CD14-positive monocyte (primary cell): ENCODE data around the gene NPAS2. TPM values are rescaled to one million over a fixed set of nuclear protein-coding genes. Genes with fewer than 3 reads are reported as not detected.

Experiments
- DNase-seq, 3 donors: peaks; one replicate each; pipeline ENCODE4 v3.0.0-alpha.2; 2011 to 2022
- H2AFZ ChIP-seq: 2 replicates; pipeline ENCODE4 v1.6.0; 2012; ENCODE audit warnings: mild to moderate bottlenecking, low read depth, low read length, inconsistent platforms; ENCODE audit not compliant: insufficient read depth, poor library complexity, severe bottlenecking
- H3K27ac ChIP-seq, 2 donors: 1 replicate in 1 of 2; 2 replicates in 1 of 2; pipeline ENCODE4 v1.5.1; 2012 to 2013; ENCODE audit warnings: low read length in 2 of 2, control low read depth in 1 of 2, inconsistent platforms in 1 of 2, low read depth in 1 of 2, mild to moderate bottlenecking in 1 of 2
- H3K27me3 ChIP-seq, 2 donors: one replicate each; pipeline versions ENCODE4 v1.6.0 to v1.6.1; 2011 to 2013; ENCODE audit warnings: low read length in 2 of 2; ENCODE audit not compliant: control insufficient read depth in 2 of 2, insufficient read depth in 2 of 2
- H3K36me3 ChIP-seq, 2 donors: replicated peaks in 1 of 2; 1 replicate in 1 of 2; 2 replicates in 1 of 2; pipeline versions ENCODE4 v1.5.1 to v1.6.1; 2012 to 2013; ENCODE audit warnings: low read length in 2 of 2, control low read depth in 1 of 2, inconsistent platforms in 1 of 2, mild to moderate bottlenecking in 1 of 2; ENCODE audit not compliant: insufficient read depth in 2 of 2, control insufficient read depth in 1 of 2
- H3K4me1 ChIP-seq, 2 donors: 1 replicate in 1 of 2; 2 replicates in 1 of 2; pipeline versions ENCODE4 v1.5.1 to v1.6.1; 2012 to 2013; ENCODE audit warnings: low read length in 2 of 2, control low read depth in 1 of 2, inconsistent platforms in 1 of 2, mild to moderate bottlenecking in 1 of 2, moderate library complexity in 1 of 2; ENCODE audit not compliant: insufficient read depth in 2 of 2, control insufficient read depth in 1 of 2
- H3K4me2 ChIP-seq: replicated peaks from 2 replicates; pipeline ENCODE3; 2012; ENCODE audit warnings: low read length, moderate library complexity, mild to moderate bottlenecking; ENCODE audit not compliant: poor library complexity, severe bottlenecking; ENCODE audit errors: extremely low read depth
- H3K4me3 ChIP-seq, 3 experiments: fragments of 200-600 bp in 1 of 3; sonication (generic) in 1 of 3; replicated peaks in 1 of 3; 1 replicate in 2 of 3; 2 replicates in 1 of 3; pipeline ENCODE4 v1.5.1; 2011 to 2013; ENCODE audit warnings: low read length in 3 of 3, mild to moderate bottlenecking in 3 of 3, control low read depth in 2 of 3, low read depth in 2 of 3, inconsistent platforms in 1 of 3, moderate library complexity in 1 of 3
- H3K79me2 ChIP-seq: 2 replicates; pipeline ENCODE4 v1.6.0; 2012; ENCODE audit warnings: mild to moderate bottlenecking, control low read depth, inconsistent platforms, low read length, moderate library complexity; ENCODE audit not compliant: insufficient read depth
- H3K9ac ChIP-seq: 2 replicates; pipeline ENCODE4 v1.6.0; 2017; ENCODE audit warnings: low read length, mild to moderate bottlenecking; ENCODE audit not compliant: insufficient read depth, poor library complexity, severe bottlenecking
- H3K9me3 ChIP-seq, 2 donors: replicated peaks in 1 of 2; 1 replicate in 1 of 2; 2 replicates in 1 of 2; pipeline versions ENCODE4 v1.5.1 to v1.6.1; 2012 to 2013; ENCODE audit warnings: low read length in 2 of 2, control low read depth in 1 of 2; ENCODE audit not compliant: control insufficient read depth in 1 of 2, insufficient read depth in 1 of 2
- H4K20me1 ChIP-seq: 2 replicates; pipeline ENCODE4 v1.6.0; 2012; ENCODE audit warnings: mild to moderate bottlenecking, low read length, control low read depth, moderate library complexity; ENCODE audit not compliant: insufficient read depth
- H3K27ac Mint-ChIP-seq, 7 donors: one replicate each; pipeline ENCODE4 v1.8.0; 2020; ENCODE audit warnings: mild to moderate bottlenecking in 7 of 7, mixed read lengths in 7 of 7, moderate library complexity in 6 of 7, inconsistent platforms in 2 of 7
- H3K27me3 Mint-ChIP-seq, 3 donors: one replicate each; pipeline ENCODE4 v1.8.0; 2021 to 2022; ENCODE audit warnings: low read depth in 3 of 3, mild to moderate bottlenecking in 3 of 3, mixed read lengths in 3 of 3, moderate library complexity in 3 of 3, inconsistent platforms in 1 of 3
- H3K36me3 Mint-ChIP-seq, 2 donors: one replicate each; pipeline ENCODE4 v1.8.0; 2020; ENCODE audit warnings: mixed read lengths in 2 of 2, inconsistent platforms in 1 of 2, mild to moderate bottlenecking in 1 of 2
- H3K4me1 Mint-ChIP-seq: one replicate; pipeline ENCODE4 v1.8.0; 2020; ENCODE audit warnings: mild to moderate bottlenecking, mixed read lengths
- H3K4me3 Mint-ChIP-seq, 2 donors: one replicate each; pipeline ENCODE4 v1.8.0; 2020; ENCODE audit warnings: mild to moderate bottlenecking in 2 of 2, mixed read lengths in 2 of 2, moderate library complexity in 1 of 2
- H3K9me3 Mint-ChIP-seq, 7 donors: one replicate each; pipeline ENCODE4 v1.8.0; 2020 to 2022; ENCODE audit warnings: mixed read lengths in 7 of 7, mild to moderate bottlenecking in 6 of 7, moderate library complexity in 6 of 7, inconsistent platforms in 2 of 7
- WGBS: methylation state at CpG from one replicate; pipeline ENCODE4 v1.1.5; 2013; ENCODE audit warnings: missing lambda C conversion rate; ENCODE audit not compliant: insufficient coverage; 5-methylcytosine and 5-hydroxymethylcytosine counted together
- intact Hi-C, 2 donors: fragments of 100-400 bp; cut with micrococcal nuclease; formaldehyde crosslinking; loops; one replicate each; pipeline versions ENCODE4 v1.15.0 to v1.15.1; 2023
- polyA plus RNA-seq, 3 donors: library from polyadenylated mRNA; depleted of rRNA in 1 of 3; unstranded in 2 of 3; stranded (reverse) in 1 of 3; fragments of 300-500 nt in 2 of 3; fragments of >200 nt in 1 of 3; fragmentation: Illumina TruSeq in 2 of 3; gene quantifications; 1 replicate in 2 of 3; 2 replicates in 1 of 3; pipeline ENCODE4 v1.2.3, GENCODE V29; 2012 to 2021
- TF ChIP-seq, protein P1 (sequence below): fragments of 200-600 bp; IDR thresholded peaks from one replicate; pipeline ENCODE4 v1.8.0; 2022; ENCODE audit warnings: antibody characterized with exemption, mild to moderate bottlenecking

NPAS2 gene
- polyA plus RNA-seq, 3 donors, result not detected

DNA sequence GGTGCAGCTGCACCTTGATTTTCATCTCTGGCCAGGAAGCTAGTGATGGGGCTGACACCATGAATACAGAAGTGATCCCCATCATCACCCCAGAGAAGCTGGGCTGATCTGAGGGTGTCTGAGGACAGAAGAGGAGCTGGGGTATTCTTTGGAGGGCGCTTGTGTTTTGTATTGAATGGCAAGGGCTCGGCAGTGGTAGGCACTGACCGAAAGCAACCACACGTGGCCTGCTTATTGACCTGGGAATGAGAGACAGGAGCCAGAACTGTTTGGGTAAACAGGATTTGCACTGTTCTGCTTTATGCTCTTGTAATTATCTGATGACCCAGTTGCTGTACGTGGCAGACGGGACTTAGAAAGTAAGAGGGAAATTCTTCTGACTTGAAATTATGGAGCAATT, 119.5 kb downstream of the NPAS2 start:
- Histone ChIP-seq H4K20me1 (no peaks in the 10 kb centered on the region), H3K4me3 (no peak overlapping the region), H3K9ac (no peak overlapping the region), H3K9me3 (no peaks in the 10 kb centered on the region), H3K4me1 (no peaks in the 10 kb centered on the region), H2AFZ (no peak overlapping the region), H3K4me2 (no peak overlapping the region), H3K27ac (no peak overlapping the region), H3K36me3 (no peaks in the 10 kb centered on the region), H3K27me3 (no peaks in the 10 kb centered on the region), H3K79me2 (no peaks in the 10 kb centered on the region)
- Mint-ChIP-seq H3K4me1 (peaks cover 7% of the 10 kb centered on the region), H3K9me3 (no peaks in the 10 kb centered on the region), H3K27me3 (peaks cover 0 to 7% (median 7%) of the 10 kb centered on the region in 3 donors), H3K27ac (no peak overlapping the region), H3K4me3 (no peak overlapping the region), H3K36me3 (no peaks in the 10 kb centered on the region)
- intact Hi-C loops, result no loop called here
- 97% methylated on average over 4 of the region's 6 CpGs for WGBS
- no peak for DNase-seq
- TF ChIP-seq, protein P1, sequence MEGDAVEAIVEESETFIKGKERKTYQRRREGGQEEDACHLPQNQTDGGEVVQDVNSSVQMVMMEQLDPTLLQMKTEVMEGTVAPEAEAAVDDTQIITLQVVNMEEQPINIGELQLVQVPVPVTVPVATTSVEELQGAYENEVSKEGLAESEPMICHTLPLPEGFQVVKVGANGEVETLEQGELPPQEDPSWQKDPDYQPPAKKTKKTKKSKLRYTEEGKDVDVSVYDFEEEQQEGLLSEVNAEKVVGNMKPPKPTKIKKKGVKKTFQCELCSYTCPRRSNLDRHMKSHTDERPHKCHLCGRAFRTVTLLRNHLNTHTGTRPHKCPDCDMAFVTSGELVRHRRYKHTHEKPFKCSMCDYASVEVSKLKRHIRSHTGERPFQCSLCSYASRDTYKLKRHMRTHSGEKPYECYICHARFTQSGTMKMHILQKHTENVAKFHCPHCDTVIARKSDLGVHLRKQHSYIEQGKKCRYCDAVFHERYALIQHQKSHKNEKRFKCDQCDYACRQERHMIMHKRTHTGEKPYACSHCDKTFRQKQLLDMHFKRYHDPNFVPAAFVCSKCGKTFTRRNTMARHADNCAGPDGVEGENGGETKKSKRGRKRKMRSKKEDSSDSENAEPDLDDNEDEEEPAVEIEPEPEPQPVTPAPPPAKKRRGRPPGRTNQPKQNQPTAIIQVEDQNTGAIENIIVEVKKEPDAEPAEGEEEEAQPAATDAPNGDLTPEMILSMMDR, result no peak

DNA sequence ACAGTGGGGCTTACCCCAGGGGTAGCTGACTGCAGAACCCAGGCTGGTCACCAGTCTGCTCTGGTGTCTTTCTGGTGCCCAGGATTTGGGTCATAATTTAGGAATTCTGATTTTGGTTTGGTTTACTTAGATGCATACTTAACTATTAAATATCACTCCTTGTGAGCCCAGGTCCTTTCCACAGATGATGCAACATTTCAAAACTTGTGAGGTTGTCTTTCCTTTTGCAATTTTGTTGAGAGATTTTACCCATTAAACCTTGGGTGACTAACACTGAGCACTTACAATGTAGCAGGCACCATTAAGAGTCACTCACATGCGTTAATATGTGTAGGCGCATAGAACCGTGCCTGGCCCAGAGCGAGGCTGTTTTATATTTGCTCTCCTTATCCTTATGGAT, 120.3 kb downstream of the NPAS2 start:
- H2AFZ ChIP-seq, result no peak overlapping the region
- Mint-ChIP-seq H3K9me3 (peaks cover 0 to 2% (median 0%) of the 10 kb centered on the region in 7 donors), H3K36me3 (no peaks in the 10 kb centered on the region), H3K27me3 (peaks cover under 1 to 7% (median 3%) of the 10 kb centered on the region in 3 donors), H3K4me1 (peaks cover 7% of the 10 kb centered on the region), H3K4me3 (no peak overlapping the region), H3K27ac (no peak overlapping the region)
- no peak overlapping the region for H3K27ac ChIP-seq
- intact Hi-C loops, result no loop called here
- no peaks in the 10 kb centered on the region for H3K4me1 ChIP-seq
- no peaks in the 10 kb centered on the region for H3K36me3 ChIP-seq
- H4K20me1 ChIP-seq, result no peaks in the 10 kb centered on the region
- H3K9ac ChIP-seq, result no peak overlapping the region
- no peaks in the 10 kb centered on the region for H3K9me3 ChIP-seq
- no peaks in the 10 kb centered on the region for H3K79me2 ChIP-seq
- no peaks in the 10 kb centered on the region for H3K27me3 ChIP-seq
- H3K4me3 ChIP-seq, result no peak overlapping the region
- DNase-seq, result no peak
- WGBS, result no CpG with 5 or more reads among the region's 4 CpGs
- TF ChIP-seq, protein P1, result no peak
- H3K4me2 ChIP-seq, result no peak overlapping the region
